ENCODE measurements around the gene NEDD4L.
"Not testable (repeated sequence)": the region's sequence is repeated elsewhere in the genome, so short reads cannot be mapped to it uniquely, and the experiment has no call there.

Gene NEDD4L

GRCh38 chr18:58170036-58170435 is 126.0 kb downstream of the NEDD4L start:
- H3K27me3 Mint-ChIP-seq; H3K9me3 Mint-ChIP-seq; H3K4me3 Mint-ChIP-seq; DNase-seq; H3K36me3 Mint-ChIP-seq (ENCODE audit: insufficient read depth); ATAC-seq (replicated peaks); H3K4me1 Mint-ChIP-seq (ENCODE audit: low read depth in 2 of 2): not testable (repeated sequence)
- peak overlapping the region in 1 of 2 donors; percentile 6 for H3K27ac Mint-ChIP-seq

GRCh38 chr18:58172031-58172430 is 128.0 kb downstream of the NEDD4L start:
- Mint-ChIP-seq H3K9me3 (no peaks in the 10 kb centered on the region), H3K36me3 (ENCODE audit: insufficient read depth) (no peaks in the 10 kb centered on the region), H3K4me3 (no peak overlapping the region), H3K4me1 (ENCODE audit: low read depth in 2 of 2) (no peaks in the 10 kb centered on the region), H3K27me3 (peaks cover 0 to 6% of the 10 kb centered on the region in 2 donors), H3K27ac (no peak overlapping the region)
- ATAC-seq (replicated peaks): no peak
- no peak for DNase-seq

DNA sequence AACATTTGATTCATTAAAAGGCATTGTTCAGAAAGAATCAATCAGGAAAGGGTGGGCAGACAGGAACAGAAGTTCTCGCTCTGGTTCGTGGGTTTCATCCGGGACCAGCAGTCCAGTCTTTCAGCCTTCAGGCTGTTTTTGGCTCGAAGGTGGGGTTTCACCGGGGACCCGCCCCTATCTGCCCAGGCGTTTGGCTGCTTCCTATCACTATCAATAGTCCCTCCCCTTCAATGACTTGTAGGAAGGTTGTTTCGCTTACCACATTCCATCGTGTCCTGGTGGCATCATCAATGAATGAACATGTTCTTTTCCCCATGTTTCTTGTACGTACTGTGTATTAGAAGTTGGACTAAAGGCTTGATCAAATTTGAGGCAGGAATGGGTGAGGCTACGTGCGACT is 130.3 kb downstream of the NEDD4L start:
- ATAC-seq (replicated peaks) (no peak), DNase-seq (no peak)
- H3K27ac Mint-ChIP-seq: no peak overlapping the region
- no peaks in the 10 kb centered on the region for H3K36me3 Mint-ChIP-seq (ENCODE audit: insufficient read depth)
- H3K4me1 Mint-ChIP-seq (ENCODE audit: low read depth in 2 of 2): no peaks in the 10 kb centered on the region
- H3K9me3 Mint-ChIP-seq: no peaks in the 10 kb centered on the region
- H3K4me3 Mint-ChIP-seq: no peak overlapping the region
- peaks cover 0 to 6% of the 10 kb centered on the region in 2 donors for H3K27me3 Mint-ChIP-seq

GRCh38 chr18:58175122-58175785 is 131.2 kb downstream of the NEDD4L start:
- Mint-ChIP-seq H3K27me3 (peaks cover 0 to 10% of the 10 kb centered on the region in 2 donors), H3K4me3 (no peak overlapping the region), H3K4me1 (ENCODE audit: low read depth in 2 of 2) (no peaks in the 10 kb centered on the region), H3K9me3 (no peaks in the 10 kb centered on the region), H3K36me3 (ENCODE audit: insufficient read depth) (no peaks in the 10 kb centered on the region), H3K27ac (no peak overlapping the region)
- ATAC-seq (replicated peaks) (no peak), DNase-seq (no peak)

DNA sequence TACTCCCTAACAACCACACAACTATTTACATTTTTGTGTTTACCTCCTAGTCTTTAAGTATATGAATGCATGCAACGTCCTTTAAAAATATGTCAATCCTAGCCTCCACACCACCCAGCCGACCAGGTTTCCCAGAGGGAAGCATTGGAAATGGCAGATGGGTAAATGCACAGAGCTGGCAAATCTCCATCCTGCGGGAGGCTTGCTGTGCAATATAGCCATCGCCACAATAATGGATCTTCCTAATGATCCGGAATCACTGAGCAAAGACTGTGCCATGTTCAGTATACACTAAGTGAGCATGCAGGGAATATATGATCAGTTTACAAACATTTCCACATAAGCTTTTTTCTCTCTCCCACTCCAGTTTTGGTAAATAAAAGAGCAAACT is 131.8 kb downstream of the NEDD4L start:
- H3K4me3 Mint-ChIP-seq: no peak overlapping the region
- H3K36me3 Mint-ChIP-seq (ENCODE audit: insufficient read depth): no peaks in the 10 kb centered on the region
- H3K4me1 Mint-ChIP-seq (ENCODE audit: low read depth in 2 of 2): no peaks in the 10 kb centered on the region
- DNase-seq: no peak
- ATAC-seq (replicated peaks): no peak
- peaks cover 0 to 12% of the 10 kb centered on the region in 2 donors for H3K27me3 Mint-ChIP-seq
- no peaks in the 10 kb centered on the region for H3K9me3 Mint-ChIP-seq
- H3K27ac Mint-ChIP-seq: no peak overlapping the region

DNA sequence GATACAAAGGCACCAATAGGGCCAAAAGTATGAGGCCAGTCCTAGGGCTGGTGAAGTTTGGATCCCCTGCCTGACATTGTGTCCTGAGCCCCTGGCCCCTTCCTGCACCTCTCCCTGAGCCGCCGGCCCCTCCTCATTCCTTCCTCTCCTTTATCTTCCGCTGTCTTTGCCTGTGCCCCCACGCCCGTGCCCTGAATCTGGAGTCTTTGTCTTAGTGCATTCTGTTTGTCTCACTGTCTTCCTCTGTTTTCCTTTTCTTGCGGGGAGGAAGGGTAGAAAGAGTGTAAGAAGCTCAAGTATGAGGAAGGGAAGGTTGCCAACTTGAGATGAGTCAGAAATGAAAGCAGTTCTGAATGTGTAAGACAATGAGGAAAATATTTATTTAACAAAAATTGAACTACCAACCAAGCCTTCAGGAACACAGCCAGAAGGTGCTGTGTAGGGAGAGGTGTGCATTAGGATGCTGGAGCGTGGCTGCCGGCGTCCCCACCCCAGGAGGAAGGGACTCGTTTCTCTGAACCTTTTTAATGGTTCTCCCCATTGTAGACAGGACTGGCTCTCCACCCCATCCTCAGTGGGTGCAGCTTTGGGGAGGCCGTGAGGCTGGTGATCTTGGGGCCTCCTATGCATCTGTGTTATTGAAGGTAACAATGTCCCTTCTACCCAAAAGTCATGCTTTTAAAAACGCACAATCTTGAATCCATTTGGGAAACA is 133.1 kb downstream of the NEDD4L start:
- Mint-ChIP-seq H3K27me3 (peaks cover 0 to 12% of the 10 kb centered on the region in 2 donors), H3K4me1 (ENCODE audit: low read depth in 2 of 2) (no peaks in the 10 kb centered on the region), H3K27ac (no peak overlapping the region), H3K9me3 (no peaks in the 10 kb centered on the region), H3K36me3 (ENCODE audit: insufficient read depth) (no peaks in the 10 kb centered on the region), H3K4me3 (no peak overlapping the region)
- DNase-seq (no peak), ATAC-seq (replicated peaks) (no peak)

DNA sequence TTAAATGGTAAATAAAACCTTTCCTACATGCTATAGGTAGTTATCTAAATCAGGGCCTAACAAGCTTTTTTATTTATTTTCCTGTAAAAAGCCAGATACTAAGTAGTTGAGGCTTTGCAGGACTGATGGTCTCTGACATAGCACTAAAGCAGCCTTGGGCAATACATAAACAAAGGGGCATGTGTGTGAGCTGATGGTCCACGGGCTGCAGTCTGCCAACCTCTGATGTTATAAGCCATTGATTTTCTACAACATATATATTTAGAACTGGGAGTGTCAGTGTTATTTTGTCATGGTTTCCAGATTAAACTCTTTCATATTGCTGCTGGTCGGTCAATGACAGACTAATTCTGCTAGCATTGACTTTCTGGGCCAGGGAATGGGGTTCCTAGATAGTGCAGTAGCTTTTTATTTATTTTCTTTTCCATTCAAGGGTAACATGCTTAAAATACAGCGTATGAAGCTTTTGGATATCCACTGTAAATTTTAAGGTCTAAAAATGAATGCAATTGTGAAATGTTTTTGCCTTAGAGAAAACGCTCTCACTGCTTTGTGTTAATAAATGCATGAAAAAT is 134.0 kb downstream of the NEDD4L start:
- H3K4me3 Mint-ChIP-seq: no peak overlapping the region
- ATAC-seq (replicated peaks) (no peak), DNase-seq (no peak)
- H3K27me3 Mint-ChIP-seq: peaks cover 0 to 12% of the 10 kb centered on the region in 2 donors
- no peaks in the 10 kb centered on the region for H3K4me1 Mint-ChIP-seq (ENCODE audit: low read depth in 2 of 2)
- no peaks in the 10 kb centered on the region for H3K36me3 Mint-ChIP-seq (ENCODE audit: insufficient read depth)
- H3K27ac Mint-ChIP-seq: no peak overlapping the region
- H3K9me3 Mint-ChIP-seq: no peaks in the 10 kb centered on the region

DNA sequence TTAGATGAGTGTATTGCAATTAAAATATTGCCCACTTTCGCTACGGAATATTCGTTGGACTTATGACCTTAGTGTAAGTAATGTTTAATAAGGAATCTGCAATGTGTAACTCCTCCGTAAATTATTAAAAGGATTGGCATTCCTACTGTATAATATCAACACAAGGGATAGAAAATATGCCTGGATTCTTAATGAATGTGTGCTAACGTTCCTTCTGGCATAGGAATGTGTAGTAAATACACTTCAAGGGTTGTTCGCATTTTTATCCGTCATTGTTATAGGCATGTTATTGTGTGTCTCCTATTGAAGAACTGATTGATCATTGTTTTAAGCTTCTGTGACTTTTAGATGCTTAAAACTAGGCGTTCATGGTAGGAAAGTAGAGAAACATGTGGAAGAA is 134.5 kb downstream of the NEDD4L start:
- no peak for ATAC-seq (replicated peaks)
- H3K9me3 Mint-ChIP-seq: no peaks in the 10 kb centered on the region
- peaks cover 0 to 12% of the 10 kb centered on the region in 2 donors for H3K27me3 Mint-ChIP-seq
- DNase-seq: no peak
- no peaks in the 10 kb centered on the region for H3K4me1 Mint-ChIP-seq (ENCODE audit: low read depth in 2 of 2)
- H3K36me3 Mint-ChIP-seq (ENCODE audit: insufficient read depth): no peaks in the 10 kb centered on the region
- H3K4me3 Mint-ChIP-seq: no peak overlapping the region
- no peak overlapping the region for H3K27ac Mint-ChIP-seq

- H3K4me3 Mint-ChIP-seq: no peak overlapping the region
- no peaks in the 10 kb centered on the region for H3K36me3 Mint-ChIP-seq (ENCODE audit: insufficient read depth)
- H3K27ac Mint-ChIP-seq: no peak overlapping the region
- peaks cover 0 to 12% of the 10 kb centered on the region in 2 donors for H3K27me3 Mint-ChIP-seq
- no peak for DNase-seq
- H3K4me1 Mint-ChIP-seq (ENCODE audit: low read depth in 2 of 2): no peaks in the 10 kb centered on the region
- no peak for ATAC-seq (replicated peaks)
- H3K9me3 Mint-ChIP-seq: no peaks in the 10 kb centered on the region
These were observed 136.1 kb downstream of the NEDD4L start for GRCh38 chr18:58180172-58180571.

- peak; percentile 64 for ATAC-seq (replicated peaks)
- peak; percentile 37 to 49 (median 44) for DNase-seq
- Mint-ChIP-seq H3K27ac (no peak overlapping the region), H3K9me3 (no peaks in the 10 kb centered on the region), H3K36me3 (ENCODE audit: insufficient read depth) (no peaks in the 10 kb centered on the region), H3K4me3 (no peak overlapping the region), H3K4me1 (ENCODE audit: low read depth in 2 of 2) (no peaks in the 10 kb centered on the region), H3K27me3 (peaks cover 0 to 10% of the 10 kb centered on the region in 2 donors)
These were observed 136.8 kb downstream of the NEDD4L start for GRCh38 chr18:58180738-58181353.

DNA sequence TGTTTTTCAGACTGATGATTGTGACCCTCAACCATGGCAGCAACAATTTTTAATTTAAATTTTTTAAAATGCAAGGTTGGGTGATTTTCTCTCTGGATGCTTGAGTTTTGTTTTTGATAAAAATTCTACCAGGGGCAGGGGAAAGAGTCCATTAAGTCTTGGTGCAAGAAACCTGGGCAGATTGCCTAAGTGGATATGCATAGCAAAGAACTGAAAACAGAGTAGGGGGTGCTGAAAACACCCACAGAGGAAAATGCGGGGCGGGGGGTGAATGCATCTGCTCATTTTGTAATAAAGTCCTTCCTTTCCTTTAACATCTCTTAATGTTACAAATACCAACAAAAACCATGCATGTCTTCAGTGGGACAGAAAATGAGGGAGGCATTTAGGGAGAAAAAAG is 138.0 kb downstream of the NEDD4L start:
- Mint-ChIP-seq H3K36me3 (ENCODE audit: insufficient read depth) (no peaks in the 10 kb centered on the region), H3K27ac (no peak overlapping the region), H3K4me1 (ENCODE audit: low read depth in 2 of 2) (no peaks in the 10 kb centered on the region), H3K4me3 (no peak overlapping the region), H3K9me3 (no peaks in the 10 kb centered on the region), H3K27me3 (peaks cover 0 to 6% of the 10 kb centered on the region in 2 donors)
- ATAC-seq (replicated peaks) (no peak), DNase-seq (no peak)

DNA sequence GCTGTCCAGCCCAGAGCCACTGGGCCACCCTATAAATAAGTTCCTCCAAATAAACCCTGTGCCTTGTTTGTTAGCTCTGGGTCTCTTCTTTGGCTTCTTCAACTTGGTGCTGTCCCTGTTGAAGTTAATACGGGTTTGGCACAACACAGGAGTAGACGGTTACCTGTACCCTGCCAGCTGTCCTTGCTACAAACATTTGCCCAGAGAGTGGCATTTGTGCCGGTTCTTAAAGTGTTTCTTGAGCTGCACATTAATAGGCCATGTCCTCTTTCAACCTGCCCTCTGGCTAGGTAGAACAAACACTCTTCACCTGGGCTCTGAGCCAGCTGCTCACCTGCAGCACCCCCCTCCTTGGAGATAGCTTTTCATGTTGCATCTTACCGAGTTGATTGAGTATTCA is 139.2 kb downstream of the NEDD4L start:
- Mint-ChIP-seq H3K4me1 (ENCODE audit: low read depth in 2 of 2) (no peaks in the 10 kb centered on the region), H3K36me3 (ENCODE audit: insufficient read depth) (no peaks in the 10 kb centered on the region), H3K27me3 (peaks cover 0 to 6% of the 10 kb centered on the region in 2 donors), H3K27ac (no peak overlapping the region), H3K9me3 (no peaks in the 10 kb centered on the region), H3K4me3 (no peak overlapping the region)
- DNase-seq: no peak
- no peak for ATAC-seq (replicated peaks)

- Mint-ChIP-seq H3K9me3 (no peaks in the 10 kb centered on the region), H3K4me3 (no peak overlapping the region)
- ATAC-seq (replicated peaks): no peak
These were observed 142.4 kb downstream of the NEDD4L start for GRCh38 chr18:58186258-58186948.

More at GRCh38 chr18:58186258-58186948, 142.4 kb downstream of the NEDD4L start:
- Mint-ChIP-seq H3K36me3 (ENCODE audit: insufficient read depth) (peaks cover 3% of the 10 kb centered on the region), H3K27ac (no peak overlapping the region), H3K4me1 (ENCODE audit: low read depth in 2 of 2) (no peaks in the 10 kb centered on the region), H3K27me3 (peaks cover 6 to 10% of the 10 kb centered on the region in 2 donors)
- no peak for DNase-seq
